IPS-15b (cell line): ENCODE data around the gene TBX2.

ENCODE experiments used
- H3K27me3 ChIP-seq: one replicate; pipeline ENCODE4 v1.6.1; 2013; ENCODE audit warnings: low read length; ENCODE audit not compliant: control insufficient read depth, insufficient read depth
- H3K36me3 ChIP-seq: one replicate; pipeline ENCODE4 v1.6.1; 2013; ENCODE audit warnings: low read length; ENCODE audit not compliant: control insufficient read depth, insufficient read depth
- H3K4me1 ChIP-seq: one replicate; pipeline ENCODE4 v1.6.1; 2013; ENCODE audit warnings: mild to moderate bottlenecking, low read length; ENCODE audit not compliant: control insufficient read depth, insufficient read depth
- H3K4me3 ChIP-seq: one replicate; pipeline ENCODE4 v1.5.1; 2013; ENCODE audit warnings: low read depth, low read length
- H3K9ac ChIP-seq: one replicate; pipeline ENCODE4 v1.6.1; 2013; ENCODE audit warnings: low read depth, mild to moderate bottlenecking, low read length
- H3K9me3 ChIP-seq: one replicate; pipeline ENCODE4 v1.6.1; 2013; ENCODE audit warnings: mild to moderate bottlenecking, low read length; ENCODE audit not compliant: control insufficient read depth, insufficient read depth

The TBX2 gene

GRCh38 chr17:61393550-61393903, 6.1 kb upstream of the TBX2 start:
- Histone ChIP-seq H3K9me3 (no peaks in the 10 kb centered on the region), H3K36me3 (no peaks in the 10 kb centered on the region), H3K4me1 (no peaks in the 10 kb centered on the region), H3K4me3 (no peak overlapping the region), H3K27me3 (peaks cover 56% of the 10 kb centered on the region), H3K9ac (no peak overlapping the region)

- H3K9ac ChIP-seq: no peak overlapping the region
Measured at GRCh38 chr17:61393904-61394629, 5.6 kb upstream of the TBX2 start.

GRCh38 chr17:61394630-61395408, 4.8 kb upstream of the TBX2 start:
- Histone ChIP-seq H3K4me1 (no peaks in the 10 kb centered on the region), H3K9me3 (no peaks in the 10 kb centered on the region), H3K27me3 (peaks cover 66% of the 10 kb centered on the region), H3K36me3 (no peaks in the 10 kb centered on the region), H3K9ac (no peak overlapping the region), H3K4me3 (peak overlapping the region; percentile 26)

More at GRCh38 chr17:61393904-61394629, 5.6 kb upstream of the TBX2 start:
- Histone ChIP-seq H3K4me1 (no peaks in the 10 kb centered on the region), H3K36me3 (no peaks in the 10 kb centered on the region), H3K27me3 (peaks cover 62% of the 10 kb centered on the region), H3K4me3 (no peak overlapping the region), H3K9me3 (no peaks in the 10 kb centered on the region)

GRCh38 chr17:61395409-61395982, 4.1 kb upstream of the TBX2 start:
- no peak overlapping the region for H3K9ac ChIP-seq

GRCh38 chr17:61395983-61396585, 3.6 kb upstream of the TBX2 start:
- no peak overlapping the region for H3K9ac ChIP-seq
- H3K27me3 ChIP-seq: peaks cover 75% of the 10 kb centered on the region
- H3K36me3 ChIP-seq: no peaks in the 10 kb centered on the region
- H3K4me1 ChIP-seq: no peaks in the 10 kb centered on the region
- H3K9me3 ChIP-seq: no peaks in the 10 kb centered on the region
- H3K4me3 ChIP-seq: peak overlapping the region; percentile 41

More at GRCh38 chr17:61395409-61395982, 4.1 kb upstream of the TBX2 start:
- Histone ChIP-seq H3K27me3 (peaks cover 69% of the 10 kb centered on the region), H3K4me3 (peak overlapping the region; percentile 41), H3K36me3 (no peaks in the 10 kb centered on the region), H3K4me1 (no peaks in the 10 kb centered on the region), H3K9me3 (no peaks in the 10 kb centered on the region)

GRCh38 chr17:61396586-61397085, 3.0 kb upstream of the TBX2 start:
- H3K9me3 ChIP-seq: no peaks in the 10 kb centered on the region
- H3K4me3 ChIP-seq: peak overlapping the region; percentile 41
- H3K4me1 ChIP-seq: no peaks in the 10 kb centered on the region
- no peaks in the 10 kb centered on the region for H3K36me3 ChIP-seq
- H3K27me3 ChIP-seq: peaks cover 81% of the 10 kb centered on the region
- no peak overlapping the region for H3K9ac ChIP-seq

- H3K27me3 ChIP-seq: peaks cover 87% of the 10 kb centered on the region
- H3K9me3 ChIP-seq: no peaks in the 10 kb centered on the region
- H3K36me3 ChIP-seq: no peaks in the 10 kb centered on the region
- no peaks in the 10 kb centered on the region for H3K4me1 ChIP-seq
- H3K4me3 ChIP-seq: peak overlapping the region; percentile 41
- H3K9ac ChIP-seq: no peak overlapping the region
Measured at GRCh38 chr17:61397086-61397842, 2.4 kb upstream of the TBX2 start.

- H3K4me3 ChIP-seq: peak overlapping the region; percentile 37
- H3K27me3 ChIP-seq: peaks cover 89% of the 10 kb centered on the region
- no peaks in the 10 kb centered on the region for H3K9me3 ChIP-seq
- H3K9ac ChIP-seq: no peak overlapping the region
- H3K36me3 ChIP-seq: no peaks in the 10 kb centered on the region
- H3K4me1 ChIP-seq: no peaks in the 10 kb centered on the region
Measured at GRCh38 chr17:61398721-61399130, 917 bp upstream of the TBX2 start.

GRCh38 chr17:61400066-61400716, 548 bp downstream of the TBX2 start:
- Histone ChIP-seq H3K36me3 (no peaks in the 10 kb centered on the region), H3K9ac (no peak overlapping the region), H3K4me3 (no peak overlapping the region), H3K4me1 (no peaks in the 10 kb centered on the region), H3K27me3 (peaks cover 89% of the 10 kb centered on the region), H3K9me3 (no peaks in the 10 kb centered on the region)

GRCh38 chr17:61400717-61401388, 1.2 kb downstream of the TBX2 start:
- no peaks in the 10 kb centered on the region for H3K9me3 ChIP-seq
- no peak overlapping the region for H3K4me3 ChIP-seq
- no peak overlapping the region for H3K9ac ChIP-seq
- peaks cover 89% of the 10 kb centered on the region for H3K27me3 ChIP-seq
- no peaks in the 10 kb centered on the region for H3K4me1 ChIP-seq
- H3K36me3 ChIP-seq: no peaks in the 10 kb centered on the region
